NT2/D1 (cell line): ENCODE data around the gene NAPSA.
"Not testable (repeated sequence)": the region's sequence is repeated elsewhere in the genome, so short reads cannot be mapped to it uniquely, and the experiment has no call there.

Experiments
- DNase-seq: peaks from one replicate; pipeline ENCODE4 v3.0.0-alpha.2; 2011; ENCODE audit warnings: low read depth, low spot score
- H3K27me3 ChIP-seq: 2 replicates; pipeline ENCODE4 v1.6.0; 2011; ENCODE audit warnings: mild to moderate bottlenecking; ENCODE audit not compliant: insufficient read length, insufficient read depth
- H3K36me3 ChIP-seq: 2 replicates; pipeline ENCODE4 v1.6.1; 2011; ENCODE audit warnings: mild to moderate bottlenecking, low read length, mixed read lengths; ENCODE audit not compliant: insufficient read depth, insufficient read length
- H3K4me1 ChIP-seq: 2 replicates; pipeline ENCODE4 v1.5.1; 2011; ENCODE audit not compliant: insufficient read depth, insufficient read length
- H3K4me3 ChIP-seq: 2 replicates; pipeline ENCODE4 v1.5.1; 2011; ENCODE audit warnings: low read depth; ENCODE audit not compliant: insufficient read length
- H3K9ac ChIP-seq: 2 replicates; pipeline ENCODE4 v1.6.0; 2011; ENCODE audit warnings: low read depth; ENCODE audit not compliant: insufficient read length
- H3K9me3 ChIP-seq: 2 replicates; pipeline ENCODE4 v1.5.1; 2011; ENCODE audit warnings: mild to moderate bottlenecking, low read length; ENCODE audit not compliant: insufficient read depth
- SUZ12 ChIP-seq: IDR thresholded peaks from 2 replicates; pipeline ENCODE4 v1.6.1; 2011; ENCODE audit not compliant: insufficient read length, insufficient read depth; ENCODE audit errors: extremely low read depth
- YY1 ChIP-seq: IDR thresholded peaks from 2 replicates; pipeline ENCODE4 v1.6.1; 2011; ENCODE audit not compliant: insufficient read length, insufficient read depth
- ZNF274 ChIP-seq: IDR thresholded peaks from 2 replicates; pipeline ENCODE4 v1.6.1; 2011; ENCODE audit warnings: mild to moderate bottlenecking, low read depth, low read length

The NAPSA gene

DNA sequence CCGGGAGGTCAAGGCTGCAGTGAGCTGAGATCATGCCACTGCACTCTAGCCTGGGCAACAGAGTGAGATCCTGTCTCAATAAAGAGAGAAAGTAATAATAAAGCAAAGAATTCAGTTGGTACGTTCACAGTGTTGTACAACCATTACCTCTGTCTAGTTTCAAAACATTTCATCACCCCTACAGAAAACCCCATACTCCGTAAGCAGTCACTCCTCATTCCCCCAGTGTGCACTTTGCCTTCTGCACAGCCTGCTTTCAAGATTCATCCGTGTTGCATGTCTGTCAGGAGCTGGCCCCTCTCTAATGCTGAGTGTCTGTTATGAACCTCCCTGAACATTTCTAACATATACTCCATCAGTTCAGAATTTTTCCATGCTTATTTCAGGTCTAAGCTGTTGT is 28.1 kb upstream of the NAPSA start:
- Histone ChIP-seq H3K36me3 (peaks cover 32% of the 10 kb centered on the region), H3K4me3 (no peak overlapping the region), H3K4me1 (no peaks in the 10 kb centered on the region), H3K9me3 (peaks cover 19% of the 10 kb centered on the region; the same call in 1 of the 2 replicates), H3K9ac (no peak overlapping the region), H3K27me3 (no peaks in the 10 kb centered on the region)
- DNase-seq = no peak
- TF ChIP-seq ZNF274 (no peak), SUZ12 (no peak), YY1 (no peak)

- Histone ChIP-seq H3K9ac (no peak overlapping the region), H3K4me3 (no peak overlapping the region), H3K4me1 (no peaks in the 10 kb centered on the region), H3K9me3 (peaks cover 19% of the 10 kb centered on the region; the same call in 1 of the 2 replicates), H3K36me3 (peaks cover 39% of the 10 kb centered on the region), H3K27me3 (no peaks in the 10 kb centered on the region)
- no peak for DNase-seq
- TF ChIP-seq ZNF274 (no peak), SUZ12 (no peak), YY1 (no peak)
Measured at GRCh38 chr19:50392759-50393158, 27.3 kb upstream of the NAPSA start.

GRCh38 chr19:50390952-50391351 is 25.5 kb upstream of the NAPSA start:
- H3K4me3 ChIP-seq, H3K4me1 ChIP-seq, DNase-seq, H3K9ac ChIP-seq, H3K27me3 ChIP-seq: not testable (repeated sequence)
- peaks cover 53% of the 10 kb centered on the region for H3K36me3 ChIP-seq
- peaks cover 19% of the 10 kb centered on the region; the same call in 1 of the 2 replicates for H3K9me3 ChIP-seq

DNA sequence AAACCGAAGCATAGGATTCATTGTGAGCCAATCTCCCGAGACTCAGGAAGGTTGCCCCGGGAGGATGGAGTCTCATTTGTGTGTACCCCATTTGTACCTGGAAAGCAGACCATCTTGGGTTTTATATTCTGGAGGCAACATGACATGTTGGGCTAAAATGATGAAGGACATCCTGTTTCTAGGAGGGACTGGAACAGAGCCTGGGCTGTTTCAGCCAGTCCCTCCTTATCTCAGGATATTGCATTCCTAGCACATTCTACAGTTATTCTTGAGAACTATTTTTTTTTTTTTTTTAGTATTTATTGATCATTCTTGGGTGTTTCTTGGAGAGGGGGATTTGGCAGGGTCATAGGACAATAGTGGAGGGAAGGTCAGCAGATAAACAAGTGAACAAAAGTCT is 24.9 kb upstream of the NAPSA start:
- not testable (repeated sequence) for H3K4me3 ChIP-seq, DNase-seq, H3K27me3 ChIP-seq, H3K9ac ChIP-seq, H3K4me1 ChIP-seq
- Histone ChIP-seq H3K36me3 (peaks cover 53% of the 10 kb centered on the region), H3K9me3 (peaks cover 19% of the 10 kb centered on the region; the same call in 1 of the 2 replicates)

GRCh38 chr19:50387868-50388245 is 22.4 kb upstream of the NAPSA start:
- Histone ChIP-seq H3K36me3 (peaks cover 41% of the 10 kb centered on the region), H3K9me3 (peaks cover 19% of the 10 kb centered on the region; the same call in 1 of the 2 replicates), H3K4me1 (peaks cover 2% of the 10 kb centered on the region), H3K9ac (no peak overlapping the region), H3K27me3 (no peaks in the 10 kb centered on the region), H3K4me3 (no peak overlapping the region)
- no peak for TF ChIP-seq ZNF274
- no peak for TF ChIP-seq YY1
- no peak for TF ChIP-seq SUZ12
- no peak for DNase-seq

GRCh38 chr19:50387176-50387867 is 21.9 kb upstream of the NAPSA start:
- no peaks in the 10 kb centered on the region for H3K27me3 ChIP-seq
- DNase-seq = no peak
- H3K4me3 ChIP-seq = no peak overlapping the region
- no peak overlapping the region for H3K9ac ChIP-seq
- H3K9me3 ChIP-seq = peaks cover 14% of the 10 kb centered on the region; the same call in 1 of the 2 replicates
- H3K4me1 ChIP-seq = peaks cover 2% of the 10 kb centered on the region
- TF ChIP-seq ZNF274 = no peak
- no peak for TF ChIP-seq SUZ12
- TF ChIP-seq YY1 = no peak
- peaks cover 42% of the 10 kb centered on the region for H3K36me3 ChIP-seq

DNA sequence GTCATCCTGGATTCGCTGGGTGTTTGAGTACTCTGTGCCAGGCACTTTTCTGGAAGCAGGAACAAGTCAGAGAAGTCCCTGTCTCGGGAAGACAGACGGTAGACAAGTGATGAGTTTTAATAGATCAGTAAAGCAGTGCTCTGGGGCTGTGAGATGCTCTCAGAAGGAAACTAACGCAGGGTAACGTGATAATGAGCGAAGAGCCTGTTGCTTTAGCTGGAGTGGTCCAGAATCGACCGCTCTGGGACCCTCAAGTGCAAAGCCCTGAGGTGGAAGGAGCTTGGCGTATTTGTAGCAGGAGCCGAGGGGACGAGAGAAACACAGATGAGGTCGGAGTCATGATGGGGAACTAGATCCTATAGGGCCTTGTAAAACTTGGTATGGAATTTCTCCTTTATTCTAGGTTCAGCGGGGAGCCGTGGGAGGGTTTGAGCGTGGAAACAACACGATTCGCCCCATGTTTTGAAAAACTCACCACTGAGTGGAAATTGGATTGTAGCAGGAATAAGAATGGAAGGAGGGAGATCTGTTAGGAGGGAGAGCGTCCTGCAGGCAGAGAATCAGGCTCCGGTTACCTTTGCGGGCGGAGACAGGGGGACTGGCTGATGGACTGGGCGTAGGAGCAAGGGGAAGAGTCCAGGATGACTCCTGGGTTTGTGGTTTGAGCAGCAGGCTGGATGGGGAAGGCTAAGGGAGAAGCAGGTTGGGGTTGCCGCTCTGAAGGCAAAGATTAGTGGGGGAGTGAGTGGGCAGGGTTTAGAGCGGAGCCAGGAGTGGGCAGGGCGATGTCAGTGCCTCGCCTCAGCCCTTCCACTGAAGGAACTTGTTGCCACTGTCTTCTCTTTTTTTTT is 19.5 kb upstream of the NAPSA start:
- H3K9me3 ChIP-seq = peaks cover 4% of the 10 kb centered on the region; the same call in 1 of the 2 replicates
- no peak for DNase-seq
- TF ChIP-seq ZNF274 (no peak), YY1 (no peak), SUZ12 (no peak)
- H3K4me1 ChIP-seq = peaks cover 2% of the 10 kb centered on the region
- peak overlapping the region; percentile 94 for H3K9ac ChIP-seq
- H3K36me3 ChIP-seq = peaks cover 61% of the 10 kb centered on the region
- no peaks in the 10 kb centered on the region for H3K27me3 ChIP-seq
- peak overlapping the region; percentile 85 for H3K4me3 ChIP-seq
